Motor neuron (in vitro differentiated cells): ENCODE results near the gene GSC. TPM values are rescaled to one million over a fixed set of nuclear protein-coding genes. Genes with fewer than 3 reads are reported as not detected.
A peak's percentile ranks its signal among the peaks of the same experiment; 100 is the strongest.
"Not testable (repeated sequence)": the region's sequence is repeated elsewhere in the genome, so short reads cannot be mapped to it uniquely, and the experiment has no call there.

ENCODE experiments used
- ATAC-seq, 8 experiments: fragments of 200-7000 bp; cut with Tn5 transposase; replicated peaks in 6 of 8; 2 replicates each; pipeline ENCODE4 v1.8.0; 2021; ENCODE audit warnings: mild to moderate bottlenecking in 8 of 8, moderate library complexity in 8 of 8
- H3K27ac ChIP-seq, 2 donors: fragments of 250-450 bp; sonication (Bioruptor Pico); 2 replicates each; pipeline ENCODE4 v1.9.0; 2021; ENCODE audit warnings: antibody characterized with exemption in 2 of 2, mild to moderate bottlenecking in 2 of 2, moderate library complexity in 1 of 2
- H3K4me1 ChIP-seq, 2 donors: fragments of 250-450 bp; sonication (Bioruptor Pico); replicated peaks in 1 of 2; 2 replicates each; pipeline ENCODE4 v1.6.1; 2021; ENCODE audit warnings: antibody characterized with exemption in 2 of 2, mild to moderate bottlenecking in 2 of 2, moderate library complexity in 1 of 2
- H3K4me3 ChIP-seq, 5 donors: fragments of 250-450 bp; sonication (Bioruptor Pico); 2 replicates each; pipeline ENCODE4 v1.9.0; 2021; ENCODE audit warnings: antibody characterized with exemption in 5 of 5, mild to moderate bottlenecking in 5 of 5, moderate library complexity in 4 of 5
- WGBS, 10 experiments: fragments of 450-650 bp; shearing (Covaris generic); methylation state at CpG; one replicate each; pipeline ENCODE4 v1.0.0; 2022; 5-methylcytosine and 5-hydroxymethylcytosine counted together
- in situ Hi-C, 9 experiments: fragments of 400-800 bp; cut with MboI; loops; one replicate each; pipeline ENCODE4 v1.15.0; 2021; ENCODE audit warnings: low sequenced_read_pairs in 9 of 9, low pct_unique_long_range_greater_than_20kb in 2 of 9; ENCODE audit not compliant: unreplicated experiment in 9 of 9
- total RNA-seq, 8 experiments: library from RNA; unstranded; fragments of 300-600 nt; gene quantifications; 2 replicates each; pipeline versions ENCODE4 v1.2.3 to v1.2.4, GENCODE V29; 2022

Gene GSC
- total RNA-seq, 8 experiments from 2014 or later: 0.24 to 0.56 (median 0.26) TPM; not detected in 2

DNA sequence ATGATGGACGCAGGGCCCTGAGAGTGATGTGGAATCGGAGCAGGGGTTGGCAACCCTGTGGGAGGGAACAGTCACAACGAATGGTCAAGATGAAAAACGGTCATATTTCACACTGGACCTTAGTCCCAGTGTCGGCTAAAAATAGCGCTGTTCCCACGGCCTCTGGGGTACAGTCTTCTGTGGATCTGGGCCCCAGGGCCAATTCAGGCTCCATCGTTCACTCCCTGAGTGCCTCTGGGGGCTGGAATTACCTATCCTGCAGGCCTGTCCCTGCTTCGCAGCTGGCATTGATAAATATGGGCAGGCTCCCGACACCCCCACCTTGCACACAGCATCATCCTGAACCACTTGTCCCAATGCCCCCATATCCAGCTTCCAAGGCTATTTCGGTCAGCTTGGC, 18.6 kb downstream of the GSC start:
- Histone ChIP-seq H3K4me1 (no peaks in the 10 kb centered on the region), H3K4me3 (no peak overlapping the region), H3K27ac (no peak overlapping the region)
- no peak for ATAC-seq
- WGBS, 10 experiments: 36 to 82% (median 64%) methylated on average over 2 to 7 of the region's 11 CpGs; no CpG with 5 or more reads in 1 of the 10 experiments
- in situ Hi-C loops: no loop called here

DNA sequence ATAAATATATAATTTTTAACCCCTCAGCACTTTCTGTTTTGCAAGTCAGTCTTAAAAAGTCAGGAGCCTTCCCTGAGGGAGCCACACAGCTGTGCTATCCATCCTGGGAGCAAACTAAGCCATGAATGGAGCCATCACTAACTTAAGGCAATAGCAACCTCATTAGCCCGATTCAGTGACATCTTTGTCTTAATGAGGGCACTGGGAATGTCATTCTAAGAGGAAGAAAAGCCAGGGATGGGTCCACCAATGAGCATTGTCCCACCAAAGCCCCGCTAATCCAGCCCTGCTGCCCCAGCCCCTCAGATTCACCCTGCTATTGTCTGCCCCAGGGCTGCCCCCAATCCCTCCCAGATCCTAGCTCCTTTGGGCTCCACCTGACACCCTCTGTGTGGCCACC, 19.5 kb downstream of the GSC start:
- Histone ChIP-seq H3K27ac (no peak overlapping the region), H3K4me3 (no peak overlapping the region), H3K4me1 (no peaks in the 10 kb centered on the region)
- in situ Hi-C loops: no loop called here
- WGBS, 10 experiments: 0 to 29% (median 20%) methylated on average over 1 of the region's 2 CpGs; no CpG with 5 or more reads in 7 of the 10 experiments
- no peak for ATAC-seq

DNA sequence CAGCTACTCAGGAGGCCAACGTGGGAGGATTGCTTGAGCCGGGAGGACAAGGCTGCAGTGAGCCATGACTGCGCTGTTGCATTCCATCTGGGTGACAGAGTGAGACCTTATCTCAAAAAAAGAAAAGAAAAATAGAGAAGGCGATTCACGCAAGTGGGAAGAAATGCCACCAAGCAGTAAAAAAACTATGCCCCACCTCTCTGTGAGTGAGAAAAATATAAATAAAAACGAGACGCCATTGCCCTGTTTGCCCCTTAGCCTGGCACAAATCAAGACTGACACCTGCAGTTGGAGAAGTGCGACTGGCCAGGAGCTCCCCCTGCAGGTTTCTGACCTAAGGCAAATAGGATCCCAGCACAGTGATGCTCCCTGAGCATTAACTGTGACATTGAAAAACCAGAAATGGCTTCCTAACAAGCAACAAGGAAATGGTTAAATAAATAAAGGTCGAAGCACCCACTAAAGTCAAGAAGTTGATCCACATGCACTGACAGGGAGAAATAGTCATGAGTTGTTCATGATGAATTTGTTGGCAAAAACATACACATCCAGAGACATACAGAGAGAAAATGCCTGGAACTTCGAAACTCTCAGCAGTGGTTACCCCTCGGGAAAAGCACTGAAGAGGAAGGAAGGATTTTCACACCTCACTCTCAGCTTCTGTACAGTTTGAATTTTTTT, 21.1 kb downstream of the GSC start:
- Histone ChIP-seq H3K4me3 (no peak overlapping the region), H3K4me1 (no peaks in the 10 kb centered on the region), H3K27ac (no peak overlapping the region)
- 0 to 61% (median 40%) methylated on average over 1 to 9 of the region's 11 CpGs for WGBS, 10 experiments
- in situ Hi-C loops: no loop called here
- peak in 6 of 8 experiments; percentile 41 to 81 (median 47) for ATAC-seq

DNA sequence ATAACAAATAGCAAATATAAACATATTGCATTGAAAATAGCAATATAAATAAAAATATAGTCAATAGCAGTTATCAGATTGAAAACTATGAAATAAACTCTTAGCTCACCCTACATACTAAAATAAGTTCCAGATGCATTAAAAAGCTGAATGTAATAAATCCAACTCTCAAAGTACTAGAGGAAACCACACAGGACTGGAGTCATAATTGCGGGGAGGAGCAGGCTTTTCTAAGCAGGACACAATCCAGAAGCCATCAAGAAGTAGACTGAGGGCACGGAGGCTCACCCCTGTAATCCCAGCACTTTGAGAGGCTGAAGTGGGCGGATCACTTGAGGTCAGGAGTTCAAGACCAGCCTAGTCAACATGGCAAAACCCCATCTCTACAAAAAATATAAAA, 22.2 kb downstream of the GSC start:
- no peak overlapping the region for H3K4me3 ChIP-seq
- 0 to 93% (median 80%) methylated on average over 1 to 3 of the region's 3 CpGs; no CpG with 5 or more reads in 1 of the 10 experiments for WGBS, 10 experiments
- H3K27ac ChIP-seq: no peak overlapping the region
- in situ Hi-C loops: no loop called here
- ATAC-seq: no peak
- H3K4me1 ChIP-seq: no peaks in the 10 kb centered on the region

- 22 to 100% (median 94%) methylated on average over 1 to 6 of the region's 7 CpGs; no CpG with 5 or more reads in 3 of the 10 experiments for WGBS, 10 experiments
- in situ Hi-C loops, ATAC-seq, H3K4me3 ChIP-seq, H3K27ac ChIP-seq, H3K4me1 ChIP-seq: not testable (repeated sequence)
Measured at GRCh38 chr14:94747153-94747552, 22.8 kb downstream of the GSC start.

GRCh38 chr14:94746131-94746530, 23.8 kb downstream of the GSC start:
- no peak for ATAC-seq
- Histone ChIP-seq H3K4me3 (no peak overlapping the region), H3K4me1 (no peaks in the 10 kb centered on the region), H3K27ac (no peak overlapping the region)
- 70 to 92% (median 83%) methylated on average over 1 to 3 of the region's 3 CpGs; no CpG with 5 or more reads in 4 of the 10 experiments for WGBS, 10 experiments
- in situ Hi-C loops: no loop called here

GRCh38 chr14:94738751-94739150, 31.2 kb downstream of the GSC start:
- WGBS, 10 experiments: 40 to 93% (median 74%) methylated on average over 1 to 4 of the region's 5 CpGs; no CpG with 5 or more reads in 4 of the 10 experiments

GRCh38 chr14:94738097-94738496, 31.8 kb downstream of the GSC start:
- ATAC-seq: no peak
- WGBS, 10 experiments: 0 to 100% (median 88%) methylated on average over 1 to 6 of the region's 7 CpGs; no CpG with 5 or more reads in 3 of the 10 experiments
- H3K4me3 ChIP-seq: no peak overlapping the region
- H3K4me1 ChIP-seq: no peaks in the 10 kb centered on the region
- in situ Hi-C loops: no loop called here
- no peak overlapping the region for H3K27ac ChIP-seq

More at GRCh38 chr14:94738751-94739150, 31.2 kb downstream of the GSC start:
- no peak for ATAC-seq
- in situ Hi-C loops: no loop called here
- no peak overlapping the region for H3K27ac ChIP-seq
- H3K4me1 ChIP-seq: no peaks in the 10 kb centered on the region
- no peak overlapping the region for H3K4me3 ChIP-seq

DNA sequence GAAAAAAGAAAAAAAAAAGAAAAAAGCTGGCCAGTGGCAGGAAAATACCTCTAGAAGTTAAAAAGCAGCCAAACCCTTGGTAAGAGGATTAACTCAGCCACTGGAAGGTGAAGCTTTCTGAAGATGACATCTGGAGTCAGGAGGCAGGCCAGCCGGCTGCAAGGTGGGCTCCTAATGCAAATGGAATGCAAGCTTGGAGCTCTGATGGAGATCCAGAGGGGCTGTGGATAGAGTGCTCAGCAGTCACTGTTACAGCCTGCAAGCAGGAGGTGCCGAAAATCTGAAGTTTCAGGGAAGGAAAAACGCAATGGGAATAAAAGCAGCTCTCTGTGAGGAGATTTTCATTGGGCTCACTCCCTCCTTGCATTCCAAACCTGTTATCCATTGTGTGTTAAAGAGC, 41.0 kb downstream of the GSC start:
- in situ Hi-C loops: no loop called here
- H3K4me3 ChIP-seq: no peak overlapping the region
- ATAC-seq: no peak
- 10 to 100% (median 60%) methylated on average over 1 to 2 of the region's 3 CpGs; no CpG with 5 or more reads in 1 of the 10 experiments for WGBS, 10 experiments
- H3K4me1 ChIP-seq: no peaks in the 10 kb centered on the region
- no peak overlapping the region for H3K27ac ChIP-seq

- H3K27ac ChIP-seq, ATAC-seq, in situ Hi-C loops, H3K4me3 ChIP-seq, H3K4me1 ChIP-seq: not testable (repeated sequence)
- 57 to 100% (median 100%) methylated on average over 1 to 5 of the region's 5 CpGs; no CpG with 5 or more reads in 1 of the 10 experiments for WGBS, 10 experiments
Measured at GRCh38 chr14:94728440-94728839, 41.5 kb downstream of the GSC start.

DNA sequence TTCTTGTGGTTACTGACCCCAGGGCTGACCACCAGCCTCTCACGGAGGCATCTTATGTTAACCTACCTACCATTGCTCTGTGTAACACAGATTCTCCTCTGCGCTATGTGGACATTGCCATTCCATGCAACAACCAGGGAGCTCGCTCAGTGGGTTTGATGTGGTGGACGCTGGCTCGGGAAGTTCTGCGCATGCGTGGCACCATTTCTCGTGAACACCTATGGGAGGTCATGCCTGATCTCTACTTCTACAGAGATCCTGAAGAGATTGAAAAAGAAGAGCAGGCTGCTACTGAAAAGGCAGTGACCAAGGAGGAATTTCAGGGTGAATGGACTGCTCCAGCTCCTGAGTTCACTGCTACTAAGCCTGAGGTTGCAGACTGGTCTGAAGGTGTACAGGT, 43.3 kb downstream of the GSC start:
- H3K27ac ChIP-seq, H3K4me1 ChIP-seq, in situ Hi-C loops, ATAC-seq, H3K4me3 ChIP-seq: not testable (repeated sequence)
- WGBS, 10 experiments: 58 to 100% (median 80%) methylated on average over 1 to 3 of the region's 8 CpGs; no CpG with 5 or more reads in 5 of the 10 experiments

DNA sequence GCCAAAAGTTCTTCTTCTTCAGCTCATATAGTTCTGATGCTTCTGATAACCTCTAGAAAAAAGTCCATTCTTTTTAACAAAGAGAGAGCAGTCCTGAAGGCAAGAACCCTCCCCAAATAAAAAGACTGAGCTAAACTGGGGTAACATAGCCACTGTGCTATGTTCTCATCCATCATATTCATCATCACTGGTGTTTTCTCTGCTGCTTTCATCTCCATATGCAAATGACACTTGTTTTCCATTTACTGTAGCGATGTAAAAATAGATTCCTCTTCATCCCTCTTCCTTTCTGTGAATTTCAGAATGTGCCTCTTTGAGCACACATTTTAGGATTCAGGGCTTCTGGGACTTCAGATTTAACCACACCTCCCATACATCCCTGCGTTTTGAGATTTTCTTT, 44.9 kb downstream of the GSC start:
- peak in 3 of 8 experiments; percentile 45 to 91 (median 86) for ATAC-seq
- Histone ChIP-seq H3K4me3 (no peak overlapping the region), H3K27ac (no peak overlapping the region), H3K4me1 (no peaks in the 10 kb centered on the region)
- in situ Hi-C loops: no loop called here
- WGBS, 10 experiments: 0 to 100% (median 62%) methylated on average over 1 to 2 of the region's 2 CpGs

DNA sequence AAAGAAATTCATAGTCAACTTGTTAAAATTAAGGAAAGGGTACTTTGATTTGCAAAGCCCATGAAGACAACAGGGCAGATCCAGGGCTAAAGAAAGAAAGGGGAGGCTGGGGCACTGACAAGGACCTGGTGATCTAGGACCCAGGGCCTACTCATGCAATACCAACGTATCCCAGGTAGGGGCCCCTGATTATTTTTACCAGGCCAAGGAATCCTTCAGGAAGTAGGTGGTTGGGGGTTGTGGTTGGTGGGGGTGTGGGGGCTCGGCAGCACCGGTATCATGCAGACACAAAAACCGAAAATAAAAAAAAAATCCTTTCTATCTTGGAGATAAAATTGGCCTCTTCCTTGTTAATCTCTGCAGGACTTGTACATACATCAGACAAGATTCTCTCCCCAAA, 47.5 kb downstream of the GSC start:
- in situ Hi-C loops: no loop called here
- WGBS, 10 experiments: 0 to 80% (median 10%) methylated on average over 1 to 3 of the region's 4 CpGs; no CpG with 5 or more reads in 7 of the 10 experiments

More for the DNA sequence above, 47.5 kb downstream of the GSC start:
- ATAC-seq: no peak
- Histone ChIP-seq H3K4me1 (no peaks in the 10 kb centered on the region), H3K27ac (no peak overlapping the region), H3K4me3 (no peak overlapping the region)
